C4-2B (cell line): ENCODE results near the gene SNX8.
A peak's percentile ranks its signal among the peaks of the same experiment; 100 is the strongest.
"Not testable (repeated sequence)": the region's sequence is repeated elsewhere in the genome, so short reads cannot be mapped to it uniquely, and the experiment has no call there.

Source experiments
- H3K27ac ChIP-seq: fragments of 450-650 bp; 2 replicates; pipeline ENCODE4 v1.5.1; 2017
- CTCF ChIP-seq: fragments of 450-650 bp; conservative IDR thresholded peaks from 2 replicates; pipeline ENCODE4 v1.5.1; 2017; ENCODE audit warnings: mild to moderate bottlenecking
- ZFX ChIP-seq: fragments of 450-650 bp; IDR thresholded peaks from 2 replicates; pipeline ENCODE4 v1.6.1; 2017

The SNX8 gene

GRCh38 chr7:2317556-2318293 is 3.5 kb upstream of the SNX8 start:
- no peak for TF ChIP-seq ZFX
- no peak for TF ChIP-seq CTCF
- no peak overlapping the region for H3K27ac ChIP-seq

- TF ChIP-seq CTCF (no peak), ZFX (no peak)
- H3K27ac ChIP-seq, result no peak overlapping the region
These were observed 2.3 kb upstream of the SNX8 start for GRCh38 chr7:2316578-2316977.

- H3K27ac ChIP-seq, result no peak overlapping the region
- no peak for TF ChIP-seq ZFX
- TF ChIP-seq CTCF, result no peak
These were observed 1.5 kb upstream of the SNX8 start for GRCh38 chr7:2315787-2316186.

GRCh38 chr7:2314956-2315530 is 802 bp upstream of the SNX8 start:
- H3K27ac ChIP-seq, result not testable (repeated sequence)

- peak overlapping the region; percentile 69 for H3K27ac ChIP-seq
- no peak for TF ChIP-seq ZFX
- no peak for TF ChIP-seq CTCF
These were observed 612 bp downstream of the SNX8 start for GRCh38 chr7:2313450-2314208.

GRCh38 chr7:2312267-2312929 is 1.8 kb downstream of the SNX8 start:
- TF ChIP-seq ZFX, result no peak
- no peak for TF ChIP-seq CTCF

GRCh38 chr7:2309889-2310331 is 4.3 kb downstream of the SNX8 start:
- no peak overlapping the region for H3K27ac ChIP-seq
- TF ChIP-seq ZFX, result no peak
- no peak for TF ChIP-seq CTCF

More at GRCh38 chr7:2312267-2312929, 1.8 kb downstream of the SNX8 start:
- no peak overlapping the region for H3K27ac ChIP-seq
